K562 (cell line): ENCODE measurements around the gene ERF. TPM values are rescaled to one million over a fixed set of nuclear protein-coding genes. Genes with fewer than 3 reads are reported as not detected.

ENCODE experiments used
- ARID3A ChIP-seq: IDR thresholded peaks from 2 replicates; pipeline ENCODE4 v1.6.1; 2012; ENCODE audit warnings: low read depth, low read length, improper control_type of control experiment, borderline replicate concordance
- CREB3L1 ChIP-seq: fragments of 450-650 bp; IDR thresholded peaks from 2 replicates; pipeline ENCODE4 v1.6.1; 2014; ENCODE audit warnings: low read depth, mild to moderate bottlenecking, moderate library complexity, borderline replicate concordance
- ERF ChIP-seq: fragments of 450-650 bp; formaldehyde crosslinking; IDR thresholded peaks from 2 replicates; pipeline ENCODE4 v1.4.0; 2020; ENCODE audit warnings: mild to moderate bottlenecking, mixed read lengths
- FIP1L1 ChIP-seq: fragments of 200-400 bp; formaldehyde crosslinking; IDR thresholded peaks from 2 replicates; pipeline ENCODE4 v1.6.1; 2018; ENCODE audit warnings: mild to moderate bottlenecking, low read depth, low read length; ENCODE audit not compliant: poor library complexity, severe bottlenecking
- HDAC6 ChIP-seq: IDR thresholded peaks from 2 replicates; pipeline ENCODE4 v1.6.1; 2012; ENCODE audit warnings: low read depth, mild to moderate bottlenecking, control low read depth, inconsistent platforms, low read length, moderate library complexity
- IRF2 ChIP-seq: sonication (generic); formaldehyde crosslinking; IDR thresholded peaks from 2 replicates; pipeline ENCODE4 v1.8.1; 2022; ENCODE audit warnings: mild to moderate bottlenecking, missing genetic modification reagents
- NFRKB ChIP-seq: fragments of 450-650 bp; IDR thresholded peaks from 2 replicates; pipeline ENCODE4 v1.6.1; 2016; ENCODE audit warnings: low read depth
- NR2C2 ChIP-seq, 2 experiments: fragments of 200-800 bp in 1 of 2; sonication (Bioruptor generic) in 1 of 2; sonication (generic) in 1 of 2; formaldehyde crosslinking in 1 of 2; IDR thresholded peaks; 2 replicates each; pipeline versions ENCODE4 v1.6.1 to v1.8.0; 2016 to 2022; ENCODE audit warnings: mild to moderate bottlenecking in 1 of 2, missing compliant biosample characterization in 1 of 2, missing genetic modification characterization in 1 of 2, missing genetic modification reagents in 1 of 2
- PHTF2 ChIP-seq: fragments of 250-450 bp; sonication (Bioruptor Pico); IDR thresholded peaks from 2 replicates; pipeline ENCODE4 v1.5.0; 2021; ENCODE audit warnings: mild to moderate bottlenecking
- RBBP5 ChIP-seq: fragments of 200-600 bp; sonication (generic); IDR thresholded peaks from 2 replicates; pipeline ENCODE4 v1.6.1; 2012; ENCODE audit warnings: borderline replicate concordance, mild to moderate bottlenecking, low read length, control low read depth, inconsistent platforms; ENCODE audit not compliant: insufficient read depth, poor library complexity, severe bottlenecking
- RBM25 ChIP-seq: fragments of 200-400 bp; formaldehyde crosslinking; IDR thresholded peaks from 2 replicates; pipeline ENCODE4 v1.6.1; 2018; ENCODE audit warnings: low read length, low read depth, moderate library complexity; ENCODE audit not compliant: severe bottlenecking
- SP2 ChIP-seq: IDR thresholded peaks from 2 replicates; pipeline ENCODE4 v1.6.1; 2011; ENCODE audit warnings: mild to moderate bottlenecking, low read depth, low read length, moderate library complexity; ENCODE audit not compliant: poor library complexity, severe bottlenecking; ENCODE audit errors: extremely low read depth
- SUPT5H ChIP-seq: fragments of 450-650 bp; IDR thresholded peaks from 2 replicates; pipeline ENCODE4 v1.6.1; 2016
- TARDBP ChIP-seq: fragments of 450-650 bp; IDR thresholded peaks from 2 replicates; pipeline ENCODE4 v1.6.1; 2016
- YY1 ChIP-seq, 3 experiments: IDR thresholded peaks; 2 replicates each; pipeline ENCODE4 v1.6.1; 2011; ENCODE audit warnings: low read length in 2 of 3, mild to moderate bottlenecking in 2 of 3, moderate library complexity in 2 of 3, borderline replicate concordance in 1 of 3, control low read depth in 1 of 3, low read depth in 1 of 3; ENCODE audit not compliant: insufficient read depth in 3 of 3, insufficient replicate concordance in 2 of 3, control insufficient read depth in 1 of 3, insufficient read length in 1 of 3; ENCODE audit errors: extremely low read depth in 1 of 3
- ZNF740 ChIP-seq, 3 experiments: fragments of 200-800 bp in 1 of 3; sonication (Bioruptor generic) in 1 of 3; sonication (generic) in 1 of 3; formaldehyde crosslinking in 1 of 3; IDR thresholded peaks; 2 replicates each; pipeline versions ENCODE4 v1.6.1 to v1.8.0; 2016 to 2022; ENCODE audit warnings: mild to moderate bottlenecking in 2 of 3, missing compliant biosample characterization in 2 of 3, missing genetic modification characterization in 2 of 3, missing genetic modification reagents in 1 of 3
- polyA plus RNA-seq, 8 experiments: library from polyadenylated mRNA; depleted of rRNA in 4 of 8; stranded (reverse) in 5 of 8; unstranded in 3 of 8; fragments of >200 nt; fragmentation: Nextera tagmentation in 2 of 8; fragmentation: Illumina TruSeq in 1 of 8; extraction: Ambion mirVana in 2 of 8; extraction: Trizol in 1 of 8; gene quantifications; 2 replicates each; pipeline versions ENCODE4 v1.2.1 to v1.2.3, GENCODE V29; 2011 to 2014; ENCODE audit warnings: inconsistent platforms in 1 of 8, missing spikeins in 1 of 8
- total RNA-seq, 7 experiments: library from RNA; depleted of rRNA in 6 of 7; stranded (reverse); fragments of >200 nt in 6 of 7; fragmentation: Illumina TruSeq in 2 of 7; extraction: Trizol in 2 of 7; gene quantifications; 2 replicates each; pipeline versions ENCODE4 v1.2.1 to v1.2.3, GENCODE V29; 2011 to 2021; ENCODE audit warnings: low replicate concordance in 1 of 7
- TF ChIP-seq, protein P1 (sequence below): sonication (generic); formaldehyde crosslinking; IDR thresholded peaks from 2 replicates; pipeline ENCODE4 v1.4.0; 2020; ENCODE audit warnings: mild to moderate bottlenecking, missing genetic modification reagents

The ERF gene
- total and polyA plus RNA-seq, 9 of the 15 experiments (the other 6 are each of a cell fraction or from before 2014, with no cell fraction given), result 0.03 to 75.4 (median 27.0) TPM

DNA sequence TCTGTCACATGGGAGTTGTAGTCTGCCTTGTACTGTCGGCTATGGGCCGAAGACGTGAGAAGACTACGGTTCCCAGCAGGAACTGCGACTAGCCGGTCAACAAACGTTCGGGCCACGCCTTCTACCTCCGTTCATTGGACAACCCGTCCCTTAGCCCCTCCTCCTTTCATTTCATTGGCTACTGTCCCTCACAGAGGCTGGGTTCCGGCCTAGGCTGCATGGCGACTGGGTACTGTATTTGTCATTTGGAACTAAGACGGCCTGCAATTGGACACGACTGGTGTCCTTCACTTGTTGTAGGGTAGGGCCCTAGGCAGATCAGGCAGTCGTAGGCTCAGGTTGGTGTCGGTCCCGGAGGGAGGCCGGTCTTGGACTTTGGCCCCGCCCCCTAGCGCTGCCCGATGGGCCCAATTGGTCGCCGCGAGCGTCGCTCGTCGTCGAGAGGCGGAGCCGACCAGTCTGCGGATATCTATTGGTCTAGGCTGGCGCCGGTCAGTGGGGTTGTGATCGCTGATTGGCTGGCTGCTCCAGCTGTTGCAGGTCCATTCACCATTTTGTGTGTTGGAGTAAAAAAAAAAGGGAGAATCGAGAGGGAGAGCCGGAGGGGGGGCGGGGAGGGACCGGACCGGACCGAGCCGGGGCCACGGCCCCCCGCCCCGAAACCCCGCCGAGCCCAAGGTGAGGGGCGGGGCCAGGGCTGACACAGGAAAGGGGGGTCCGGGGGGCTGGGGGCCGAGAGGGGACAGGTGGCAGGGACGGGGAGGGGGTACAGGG is 14.0 kb upstream of the ERF start, which contains the start of gene CIC (continued):
- no peak for TF ChIP-seq PHTF2 (CRISPR knock-in tag)
- no peak for TF ChIP-seq FIP1L1
- no peak for TF ChIP-seq RBBP5
- TF ChIP-seq TARDBP, result no peak
- peak; percentile 95 for TF ChIP-seq CREB3L1
- TF ChIP-seq YY1 (IDR thresholded peaks at IDR 0.05; ENCODE audit: borderline replicate concordance in 1 of 3, control insufficient read depth in 1 of 3, extremely low read depth in 1 of 3, insufficient read depth in 3 of 3, insufficient read length in 1 of 3, insufficient replicate concordance in 2 of 3, low read depth in 1 of 3, low read length in 2 of 3), result peak; percentile 34 to 89 (median 85)
- 0 out of 2 replicates have a peak, but pooled peaks have one; percentile 6 for TF ChIP-seq NFRKB
- no peak; the same call in 1 of the 2 replicates for TF ChIP-seq ERF (CRISPR knock-in tag)
- no peak for TF ChIP-seq IRF2 (CRISPR knock-in tag)
- TF ChIP-seq SP2, result peak; percentile 92
- TF ChIP-seq NR2C2 (CRISPR knock-in tag; IDR thresholded peaks at IDR 0.05), result no peak
- peak; percentile 82 for TF ChIP-seq NR2C2 (tag; IDR thresholded peaks at IDR 0.05)
- no peak for TF ChIP-seq SUPT5H
- TF ChIP-seq, protein P1, sequence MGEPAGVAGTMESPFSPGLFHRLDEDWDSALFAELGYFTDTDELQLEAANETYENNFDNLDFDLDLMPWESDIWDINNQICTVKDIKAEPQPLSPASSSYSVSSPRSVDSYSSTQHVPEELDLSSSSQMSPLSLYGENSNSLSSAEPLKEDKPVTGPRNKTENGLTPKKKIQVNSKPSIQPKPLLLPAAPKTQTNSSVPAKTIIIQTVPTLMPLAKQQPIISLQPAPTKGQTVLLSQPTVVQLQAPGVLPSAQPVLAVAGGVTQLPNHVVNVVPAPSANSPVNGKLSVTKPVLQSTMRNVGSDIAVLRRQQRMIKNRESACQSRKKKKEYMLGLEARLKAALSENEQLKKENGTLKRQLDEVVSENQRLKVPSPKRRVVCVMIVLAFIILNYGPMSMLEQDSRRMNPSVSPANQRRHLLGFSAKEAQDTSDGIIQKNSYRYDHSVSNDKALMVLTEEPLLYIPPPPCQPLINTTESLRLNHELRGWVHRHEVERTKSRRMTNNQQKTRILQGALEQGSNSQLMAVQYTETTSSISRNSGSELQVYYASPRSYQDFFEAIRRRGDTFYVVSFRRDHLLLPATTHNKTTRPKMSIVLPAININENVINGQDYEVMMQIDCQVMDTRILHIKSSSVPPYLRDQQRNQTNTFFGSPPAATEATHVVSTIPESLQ (CRISPR knock-in tag), result no peak
- TF ChIP-seq HDAC6, result no peak
- TF ChIP-seq RBM25, result peak; percentile 91
- no peak for TF ChIP-seq ZNF740 (CRISPR knock-in tag; IDR thresholded peaks at IDR 0.05)
- peak in 1 of 2 experiments; percentile 50; a peak in 1 of 4 replicates for TF ChIP-seq ZNF740 (tag; IDR thresholded peaks at IDR 0.05)
- peak; percentile 98 for TF ChIP-seq ARID3A
